HUDEP-2 (cell line): Measurements from ENCODE around the gene ILRUN.
"Not testable (repeated sequence)": the region's sequence is repeated elsewhere in the genome, so short reads cannot be mapped to it uniquely, and the experiment has no call there.

Experiments used
- DNase-seq, 76 experiments: peaks; one replicate each; lab custom pipeline; 2025; ENCODE audit not compliant: unreplicated experiment in 76 of 76; lab: John Stamatoyannopoulos, UW

Gene ILRUN

GRCh38 chr6:34697904-34698559, 1.5 kb upstream of the ILRUN start:
- DNase-seq = no peak

GRCh38 chr6:34697544-34697836, 923 bp upstream of the ILRUN start:
- no peak for DNase-seq

GRCh38 chr6:34696189-34696738, 303 bp downstream of the ILRUN start:
- peak in 22 of 76 experiments; percentile 26 to 99 (median 52) for DNase-seq

GRCh38 chr6:34695729-34696188, 808 bp downstream of the ILRUN start:
- DNase-seq = no peak

GRCh38 chr6:34692280-34692679, 4.3 kb downstream of the ILRUN start:
- DNase-seq = no peak

- no peak for DNase-seq
Observed at GRCh38 chr6:34689742-34690141, 6.8 kb downstream of the ILRUN start.

- DNase-seq = no peak
Observed at GRCh38 chr6:34688956-34689355, 7.6 kb downstream of the ILRUN start.

- DNase-seq = no peak
Observed at GRCh38 chr6:34684919-34685318, 11.6 kb downstream of the ILRUN start.

GRCh38 chr6:34684364-34684763, 12.2 kb downstream of the ILRUN start:
- no peak for DNase-seq

- no peak for DNase-seq
Observed at GRCh38 chr6:34680802-34681515, 15.6 kb downstream of the ILRUN start.

GRCh38 chr6:34680313-34680712, 16.3 kb downstream of the ILRUN start:
- not testable (repeated sequence) for DNase-seq

GRCh38 chr6:34679552-34680253, 16.9 kb downstream of the ILRUN start:
- DNase-seq = no peak

- no peak for DNase-seq
Observed at GRCh38 chr6:34676140-34676539, 20.4 kb downstream of the ILRUN start.

- not testable (repeated sequence) for DNase-seq
Observed at GRCh38 chr6:34674930-34675329, 21.6 kb downstream of the ILRUN start.

- no peak for DNase-seq
Observed at GRCh38 chr6:34674268-34674639, 22.3 kb downstream of the ILRUN start.

- no peak for DNase-seq
Observed at GRCh38 chr6:34673064-34673463, 23.5 kb downstream of the ILRUN start.

GRCh38 chr6:34672657-34673043, 23.9 kb downstream of the ILRUN start:
- DNase-seq = no peak

- DNase-seq = peak in 70 of 76 experiments; percentile 27 to 88 (median 64)
Observed at GRCh38 chr6:34671801-34672656, 24.5 kb downstream of the ILRUN start.

GRCh38 chr6:34671367-34671766, 25.2 kb downstream of the ILRUN start:
- DNase-seq = no peak

GRCh38 chr6:34668799-34669198, 27.8 kb downstream of the ILRUN start:
- DNase-seq = not testable (repeated sequence)
